Activated CD8-positive, alpha-beta memory T cell treated with anti-CD3 and anti-CD28 coated beads for 36 hours (primary cell): ENCODE data around the gene HCN3. TPM values are rescaled to one million over a fixed set of nuclear protein-coding genes. Genes with fewer than 3 reads are reported as not detected.
"Not testable (repeated sequence)": the region's sequence is repeated elsewhere in the genome, so short reads cannot be mapped to it uniquely, and the experiment has no call there.

Experiments
- CTCF ChIA-PET: fragments of 350-600 bp; sonication (Branson Sonifier 250); formaldehyde crosslinking; loops from one replicate; lab custom pipeline; 2021; ENCODE audit warnings: antibody characterized with exemption; lab: Charles Lee
- POLR2A ChIA-PET: fragments of 350-600 bp; sonication (Branson Sonifier 250); formaldehyde crosslinking; loops from one replicate; lab custom pipeline; 2021; ENCODE audit warnings: antibody characterized with exemption; lab: Charles Lee
- total RNA-seq, 2 experiments: library from RNA; stranded (reverse); gene quantifications; one replicate each; pipeline ENCODE4 v1.2.3, GENCODE V29; 2021

Gene HCN3
- 1 to 10 TPM; 3.4 to 3.7 TPM for total RNA-seq

DNA sequence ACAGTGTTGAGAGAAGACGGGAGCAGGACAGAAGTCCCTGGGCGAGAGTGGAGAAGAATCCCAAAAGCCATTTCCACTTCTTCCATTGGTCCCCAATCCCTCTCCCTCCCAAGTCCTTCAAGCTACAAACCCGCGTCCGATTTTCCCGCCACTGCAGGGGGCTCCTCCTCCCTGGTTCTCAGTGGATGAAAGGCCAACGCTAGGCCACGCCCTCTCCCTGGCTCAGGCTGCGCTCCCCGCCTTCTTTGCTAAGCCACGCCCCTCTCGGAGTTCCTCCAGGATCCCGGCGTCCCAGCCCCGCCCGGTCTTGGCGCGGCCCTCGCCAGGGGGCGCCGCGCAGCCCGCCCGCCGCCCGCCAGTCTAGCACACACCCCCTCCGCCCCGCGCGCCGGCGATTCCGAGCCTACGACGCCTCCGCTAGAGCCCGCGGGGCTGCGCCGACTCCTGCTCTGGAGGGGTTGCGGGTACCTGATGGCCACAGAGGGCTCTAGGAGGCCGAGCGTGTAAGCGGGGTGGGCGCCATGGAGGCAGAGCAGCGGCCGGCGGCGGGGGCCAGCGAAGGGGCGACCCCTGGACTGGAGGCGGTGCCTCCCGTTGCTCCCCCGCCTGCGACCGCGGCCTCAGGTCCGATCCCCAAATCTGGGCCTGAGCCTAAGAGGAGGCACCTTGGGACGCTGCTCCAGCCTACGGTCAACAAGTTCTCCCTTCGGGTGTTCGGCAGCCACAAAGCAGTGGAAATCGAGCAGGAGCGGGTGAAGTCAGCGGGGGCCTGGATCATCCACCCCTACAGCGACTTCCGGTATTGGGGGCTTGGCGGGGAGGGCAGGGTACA is at the start of gene HCN3:
HCN3 (plus strand) TSS at position 394 of the 832 bp plus-strand sequence; CDS start at position 522, 128 bp downstream.
- ChIA-PET POLR2A (interaction anchor here (0.7 kb wide), 1 partner anchor 16 kb away, joined by 6 read pairs; no protein-coding TSS in a partner anchor), CTCF (interaction anchor here (0.6 to 3.4 kb wide), 11 partner anchors 13 to 286 kb away, joined by 3 to 13 read pairs (median 5); partner anchors contain the start of genes ASH1L and SCAMP3)

DNA sequence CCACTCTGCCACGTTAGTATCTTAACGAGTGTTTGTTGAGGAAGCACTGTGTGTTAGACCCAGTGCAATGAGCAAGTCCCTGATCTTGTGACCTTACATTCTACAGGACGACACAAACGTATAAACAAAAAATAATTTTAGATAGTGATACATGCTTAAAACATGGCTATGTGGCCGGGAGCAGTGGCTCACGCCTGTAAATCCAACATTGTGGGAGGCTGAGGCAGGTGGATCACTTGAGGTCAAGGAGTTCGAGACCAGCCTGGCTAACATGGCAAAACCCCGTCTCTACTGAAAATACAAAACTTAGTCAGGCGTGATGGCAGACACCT is 49.2 kb upstream of the HCN3 start:
- POLR2A ChIA-PET: interaction anchor here (2.4 to 2.9 kb wide), 2 partner anchors 16 to 34 kb away, joined by 8 to 9 read pairs; no protein-coding TSS in a partner anchor

DNA sequence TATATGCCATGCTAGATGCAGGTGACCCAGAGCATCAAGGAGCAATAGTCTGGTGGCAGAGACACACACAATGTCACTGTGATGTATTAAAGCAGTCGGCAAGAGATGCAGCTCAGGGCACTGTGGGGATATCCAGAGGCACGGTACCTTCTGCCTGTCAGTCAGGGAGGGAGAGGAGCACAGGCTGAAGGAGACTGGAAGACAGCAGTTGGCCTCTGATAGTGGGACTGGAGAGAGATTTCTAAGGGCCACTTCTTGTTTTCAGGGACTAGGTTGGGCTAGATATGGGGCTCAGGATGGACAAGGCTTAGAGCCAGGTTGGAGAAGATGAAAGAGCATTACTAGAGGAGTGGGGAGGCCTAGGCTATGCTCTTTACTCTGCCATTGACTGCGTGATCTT is 46.0 kb upstream of the HCN3 start:
- CTCF ChIA-PET, POLR2A ChIA-PET: not testable (repeated sequence)

More for the DNA sequence above, 49.2 kb upstream of the HCN3 start:
- CTCF ChIA-PET: interaction anchor here (0.8 to 2.2 kb wide), 7 partner anchors 15 to 142 kb away, joined by 3 to 9 read pairs (median 4); partner anchors contain the start of genes KRTCAP2, MTX1 and THBS3

DNA sequence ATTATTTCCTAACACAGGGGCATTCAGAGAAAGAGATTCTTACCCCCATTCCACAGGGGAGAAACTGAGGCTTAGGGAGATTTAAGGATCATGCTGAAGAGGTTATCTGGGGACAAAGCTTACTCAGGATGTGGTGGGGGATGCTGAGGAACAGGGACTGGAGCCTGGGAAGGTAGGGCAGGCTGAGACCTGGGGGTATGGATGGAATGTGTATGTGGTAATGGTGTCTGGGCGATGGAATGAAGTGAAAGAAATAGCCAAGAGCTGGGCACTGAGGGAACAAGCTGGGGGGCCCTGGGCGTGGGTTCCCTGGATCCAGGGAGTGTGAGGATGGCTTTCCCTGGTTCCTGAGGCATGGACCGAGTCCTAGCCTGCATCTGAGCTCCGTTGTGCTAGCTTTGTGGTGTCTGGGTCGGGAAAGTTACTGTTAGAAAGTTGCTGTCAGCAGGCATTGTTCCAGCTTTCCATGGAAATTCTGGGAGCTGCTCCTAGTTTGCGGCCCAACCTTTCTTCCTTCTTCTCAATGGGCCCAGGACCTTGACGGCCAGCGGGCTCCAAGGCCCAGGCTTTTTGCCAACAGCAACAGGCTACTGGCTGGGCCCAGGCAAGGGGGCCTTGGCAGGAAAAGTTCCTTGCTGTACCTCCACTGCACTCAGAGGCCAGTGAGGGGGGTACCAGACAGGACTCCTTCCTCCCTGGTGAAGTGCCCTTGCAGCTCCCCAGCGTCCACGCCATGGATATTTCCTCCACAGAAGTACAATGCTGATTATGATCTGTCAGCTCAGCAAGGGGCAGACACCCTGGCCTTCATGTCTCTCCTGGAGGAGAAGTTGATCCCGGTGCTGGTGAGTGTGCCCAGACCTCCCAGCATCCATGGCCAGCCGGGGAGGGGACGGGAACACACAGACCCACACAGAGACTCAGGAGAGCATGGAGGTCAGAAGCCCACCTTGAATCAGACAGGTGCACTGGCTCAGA is 45.0 kb upstream of the HCN3 start:
- CTCF ChIA-PET, POLR2A ChIA-PET: not testable (repeated sequence)

DNA sequence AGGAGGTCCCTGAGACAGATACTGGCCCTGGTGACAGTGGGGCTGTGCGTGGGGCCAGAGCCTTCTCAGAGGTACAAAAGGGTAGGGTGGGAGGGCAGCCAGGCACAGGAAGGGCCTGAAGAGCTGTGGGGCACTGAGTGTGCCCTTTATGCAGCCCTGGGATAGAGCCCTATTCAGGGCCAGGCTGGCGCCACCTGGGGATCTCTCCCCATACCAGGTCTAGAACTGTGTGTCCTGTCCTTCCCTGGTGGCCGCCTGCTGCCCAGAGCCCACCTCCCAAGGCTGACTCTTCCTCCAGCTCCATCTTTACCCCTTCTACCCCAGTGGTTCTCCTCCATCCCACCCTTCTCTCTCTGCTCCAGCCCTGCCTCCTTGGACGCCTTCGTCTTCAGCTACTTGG is 43.8 kb upstream of the HCN3 start:
- CTCF ChIA-PET, POLR2A ChIA-PET: not testable (repeated sequence)

DNA sequence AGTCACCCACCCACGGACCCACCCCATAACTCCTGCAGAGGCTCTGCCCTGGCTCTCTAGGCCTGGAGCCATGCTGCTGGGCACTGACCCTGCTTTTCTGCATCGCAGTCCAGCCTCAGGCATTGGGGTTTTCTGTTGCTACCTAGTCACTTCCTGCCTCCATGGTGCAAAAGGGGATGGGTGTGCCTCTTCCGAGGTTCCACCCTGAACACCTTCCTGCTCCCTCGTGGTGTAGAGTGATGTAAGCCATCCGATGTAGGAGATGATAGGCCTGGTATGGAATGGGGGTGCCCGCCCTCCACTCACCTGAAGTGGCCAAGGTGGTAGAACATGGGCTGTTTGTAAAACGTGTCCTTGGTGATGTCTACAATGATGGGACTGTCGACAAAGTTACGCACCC is 41.9 kb upstream of the HCN3 start:
- POLR2A ChIA-PET, CTCF ChIA-PET: not testable (repeated sequence)

DNA sequence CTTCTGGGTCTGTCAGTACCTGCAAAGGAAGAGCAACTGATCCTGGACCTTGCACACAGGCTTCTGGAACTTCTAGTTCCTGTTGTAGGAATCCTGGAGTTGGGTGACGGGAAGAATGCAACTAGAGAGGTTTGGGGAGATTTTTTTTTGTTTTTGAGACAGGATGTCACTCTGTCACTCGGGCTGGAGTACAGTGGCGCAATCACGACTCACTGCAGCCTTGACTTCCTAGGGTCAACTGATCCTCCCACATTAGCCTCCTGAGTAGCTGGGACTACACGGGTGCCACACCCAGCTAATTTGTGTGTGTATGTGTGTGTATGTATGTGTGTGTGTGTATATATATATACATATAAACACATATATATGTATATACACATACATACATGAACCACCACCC is 40.8 kb upstream of the HCN3 start:
- POLR2A ChIA-PET: no interaction called here
- CTCF ChIA-PET: interaction anchor here (0.9 kb wide), 1 partner anchor 15 kb away, joined by 3 read pairs; no protein-coding TSS in a partner anchor

DNA sequence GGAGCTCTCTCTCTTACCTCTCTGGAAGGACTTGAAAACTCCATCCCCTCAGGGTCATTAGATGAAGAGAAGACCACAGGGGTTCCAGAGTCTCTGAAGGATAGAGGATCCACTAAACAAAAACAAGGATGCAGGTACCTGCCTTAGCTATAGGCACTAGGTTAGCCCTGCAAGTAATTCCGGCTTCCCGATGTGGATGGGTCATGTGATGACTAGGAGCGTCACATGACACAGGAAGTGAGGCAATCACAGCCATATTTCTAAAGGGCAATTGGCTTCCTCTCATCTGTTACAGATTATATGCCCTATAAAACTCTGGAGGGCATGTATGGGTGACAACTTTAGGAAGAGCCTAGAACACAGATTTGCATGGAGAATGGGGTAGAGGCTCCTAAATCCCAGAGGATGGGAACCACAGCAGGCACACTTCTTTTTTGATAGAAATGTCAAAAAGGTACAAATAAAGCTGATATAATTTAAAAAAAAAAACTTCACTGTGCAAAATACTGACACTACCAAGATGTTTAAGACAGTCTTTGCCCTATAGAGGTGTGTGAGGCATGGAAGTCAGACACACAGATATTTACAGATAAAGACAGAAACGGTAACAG is 36.1 kb upstream of the HCN3 start:
- CTCF ChIA-PET: interaction anchor here (0.6 to 3.2 kb wide), 5 partner anchors 10 to 112 kb away, joined by 3 to 18 read pairs (median 5); partner anchors contain the start of gene KRTCAP2
- POLR2A ChIA-PET: interaction anchor here (0.6 to 1.5 kb wide), 2 partner anchors 14 to 21 kb away, joined by 3 to 4 read pairs; partner anchors contain the start of gene SCAMP3

DNA sequence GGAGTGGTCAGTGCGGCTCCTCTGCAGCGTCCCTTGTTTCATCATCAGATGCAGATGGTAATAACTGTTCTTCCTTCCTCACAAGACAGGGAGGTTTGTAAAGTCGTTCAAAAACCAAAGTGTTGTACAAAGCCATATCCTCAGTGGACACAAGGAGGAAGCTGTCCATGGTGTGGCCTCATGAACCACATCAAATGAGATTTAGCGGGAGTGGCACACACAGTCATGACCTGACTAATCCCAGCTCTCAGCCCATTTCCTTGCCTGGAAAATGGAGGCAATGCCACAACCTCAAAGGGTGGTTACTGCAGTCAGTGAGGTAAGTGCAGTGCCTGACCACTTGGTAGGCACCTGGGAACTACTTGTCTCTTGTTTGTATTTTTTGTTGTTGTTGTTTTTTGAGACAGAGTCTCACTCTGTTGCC is 35.4 kb upstream of the HCN3 start:
- CTCF ChIA-PET: interaction anchor here (0.6 to 3.2 kb wide), 5 partner anchors 9 to 113 kb away, joined by 3 to 18 read pairs (median 5); partner anchors contain the start of gene KRTCAP2
- POLR2A ChIA-PET: interaction anchor here (1.5 kb wide), 1 partner anchor 20 kb away, joined by 4 read pairs; the partner anchor contains the start of gene SCAMP3

DNA sequence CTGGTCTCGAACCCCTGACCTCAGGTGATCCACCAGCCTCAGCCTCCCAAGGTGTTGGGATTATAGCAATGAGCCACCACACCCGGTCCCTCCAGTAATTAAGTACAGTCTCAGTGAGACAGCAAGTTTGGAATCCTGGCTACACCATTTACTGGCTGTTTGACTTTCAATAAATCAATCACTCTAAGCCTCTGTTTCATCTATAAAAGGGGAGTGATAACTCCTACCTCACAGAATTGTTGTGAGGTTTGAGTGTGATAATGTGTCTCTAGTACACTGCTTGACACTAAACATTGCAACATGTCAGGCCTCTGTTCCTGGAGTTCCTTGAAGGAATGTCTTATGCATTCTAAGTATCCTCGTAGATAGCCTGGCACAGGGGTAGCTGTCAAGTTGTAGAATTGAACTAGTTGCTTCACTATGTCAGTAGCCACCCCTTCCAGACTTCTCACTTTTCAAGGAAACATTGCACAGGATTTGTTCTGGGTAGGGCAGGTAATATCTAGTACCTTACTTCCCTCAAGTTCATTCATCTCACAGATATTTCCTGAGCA is 34.4 kb upstream of the HCN3 start:
- ChIA-PET CTCF (interaction anchor here (0.6 to 3.2 kb wide), 3 partner anchors 8 to 65 kb away, joined by 3 to 18 read pairs (median 6); no protein-coding TSS in a partner anchor), POLR2A (interaction anchor here (0.7 to 1.9 kb wide), 3 partner anchors 12 to 70 kb away, joined by 3 to 8 read pairs (median 4); partner anchors contain the start of gene ENTREP3)

DNA sequence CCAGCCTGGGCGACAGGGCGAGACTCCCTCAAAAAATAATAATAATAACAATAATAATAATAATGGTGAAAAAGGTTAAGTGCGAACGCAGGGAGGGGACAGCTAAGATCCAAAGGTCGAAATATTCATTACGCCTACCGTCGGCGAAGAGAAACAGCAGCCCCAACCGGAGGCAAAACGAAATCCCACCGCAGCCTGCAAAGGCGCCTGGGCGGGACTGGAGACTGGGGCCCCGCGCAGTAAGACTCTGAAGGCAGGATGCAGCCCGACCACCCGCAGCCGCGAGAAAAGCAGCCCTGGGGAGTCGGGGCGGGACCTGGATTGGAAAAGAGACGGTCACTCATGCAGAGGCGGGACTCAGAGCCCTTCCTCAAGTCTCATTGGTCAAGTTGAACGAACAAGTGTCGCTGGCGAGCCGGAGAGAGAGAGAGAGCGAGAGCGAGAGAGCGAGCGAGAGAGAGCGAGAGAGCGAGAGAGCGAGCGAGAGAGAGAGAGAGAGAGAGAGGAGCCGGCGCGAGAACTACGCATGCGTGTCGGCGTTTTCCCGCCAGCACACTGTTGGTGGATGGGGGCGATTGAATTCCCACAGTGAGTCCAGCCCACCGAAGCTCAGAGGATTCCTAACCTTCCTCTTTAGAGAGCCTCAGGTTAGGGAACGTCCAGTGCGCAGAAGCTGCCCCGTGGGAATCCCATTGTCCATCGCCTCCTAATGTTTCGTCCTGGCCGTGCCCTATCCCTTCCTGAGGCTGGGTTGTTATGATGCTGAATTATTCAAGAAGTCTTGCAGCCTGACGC is 32.7 kb upstream of the HCN3 start:
- POLR2A ChIA-PET: interaction anchor here (0.7 to 1.9 kb wide), 8 partner anchors 11 to 672 kb away, joined by 3 to 8 read pairs (median 3); partner anchors contain the start of gene ENTREP3
- CTCF ChIA-PET: interaction anchor here (0.6 to 1.6 kb wide), 6 partner anchors 18 to 153 kb away, joined by 3 to 5 read pairs (median 4); partner anchors contain the start of genes FDPS and KRTCAP2

DNA sequence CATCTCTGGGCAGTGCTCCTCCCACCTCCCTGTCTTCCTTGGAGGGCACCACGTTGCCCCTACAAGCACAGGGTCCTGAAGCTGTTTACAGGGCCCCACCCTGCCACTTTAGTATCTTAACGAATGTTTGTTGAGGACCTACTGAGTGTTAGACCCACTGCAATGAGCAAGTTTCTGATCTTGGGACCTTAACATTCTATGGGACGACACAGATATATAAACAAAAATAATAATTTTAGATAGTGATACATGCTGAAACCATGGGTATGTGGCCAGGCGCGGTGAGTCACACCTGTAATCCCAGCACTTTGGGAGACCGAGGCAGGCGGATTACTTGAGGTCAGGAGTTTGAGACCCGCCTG is 32.1 kb upstream of the HCN3 start:
- CTCF ChIA-PET: interaction anchor here (0.9 to 1.6 kb wide), 4 partner anchors 18 to 77 kb away, joined by 3 to 5 read pairs (median 4); partner anchors contain the start of genes FDPS and KRTCAP2

DNA sequence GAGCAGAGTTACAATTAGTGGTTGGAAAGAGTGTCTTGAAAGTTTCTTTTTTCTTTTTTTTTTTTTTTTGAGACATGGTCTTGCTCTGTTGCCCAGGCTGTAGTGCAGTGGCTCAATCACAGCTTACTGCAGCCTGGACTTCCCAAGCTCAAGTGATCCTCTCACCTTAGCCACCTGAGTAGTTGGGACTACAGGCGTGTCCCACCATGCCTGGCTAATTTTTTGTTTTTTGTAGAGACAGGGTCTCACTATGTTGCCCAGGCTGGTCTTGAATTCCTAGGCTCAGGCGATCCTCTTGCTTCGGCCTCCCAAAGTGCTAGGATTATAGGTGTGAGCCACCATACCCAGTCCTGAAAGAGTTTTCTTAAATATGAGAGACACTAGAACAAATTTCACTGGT is 30.5 kb upstream of the HCN3 start:
- CTCF ChIA-PET: interaction anchor here (1.8 kb wide), 1 partner anchor 39 kb away, joined by 7 read pairs; the partner anchor contains the start of gene THBS3
- POLR2A ChIA-PET: not testable (repeated sequence)

More for the DNA sequence above, 32.1 kb upstream of the HCN3 start:
- POLR2A ChIA-PET: interaction anchor here (0.7 to 1.5 kb wide), 3 partner anchors 38 to 672 kb away, joined by 3 to 4 read pairs (median 4); no protein-coding TSS in a partner anchor

DNA sequence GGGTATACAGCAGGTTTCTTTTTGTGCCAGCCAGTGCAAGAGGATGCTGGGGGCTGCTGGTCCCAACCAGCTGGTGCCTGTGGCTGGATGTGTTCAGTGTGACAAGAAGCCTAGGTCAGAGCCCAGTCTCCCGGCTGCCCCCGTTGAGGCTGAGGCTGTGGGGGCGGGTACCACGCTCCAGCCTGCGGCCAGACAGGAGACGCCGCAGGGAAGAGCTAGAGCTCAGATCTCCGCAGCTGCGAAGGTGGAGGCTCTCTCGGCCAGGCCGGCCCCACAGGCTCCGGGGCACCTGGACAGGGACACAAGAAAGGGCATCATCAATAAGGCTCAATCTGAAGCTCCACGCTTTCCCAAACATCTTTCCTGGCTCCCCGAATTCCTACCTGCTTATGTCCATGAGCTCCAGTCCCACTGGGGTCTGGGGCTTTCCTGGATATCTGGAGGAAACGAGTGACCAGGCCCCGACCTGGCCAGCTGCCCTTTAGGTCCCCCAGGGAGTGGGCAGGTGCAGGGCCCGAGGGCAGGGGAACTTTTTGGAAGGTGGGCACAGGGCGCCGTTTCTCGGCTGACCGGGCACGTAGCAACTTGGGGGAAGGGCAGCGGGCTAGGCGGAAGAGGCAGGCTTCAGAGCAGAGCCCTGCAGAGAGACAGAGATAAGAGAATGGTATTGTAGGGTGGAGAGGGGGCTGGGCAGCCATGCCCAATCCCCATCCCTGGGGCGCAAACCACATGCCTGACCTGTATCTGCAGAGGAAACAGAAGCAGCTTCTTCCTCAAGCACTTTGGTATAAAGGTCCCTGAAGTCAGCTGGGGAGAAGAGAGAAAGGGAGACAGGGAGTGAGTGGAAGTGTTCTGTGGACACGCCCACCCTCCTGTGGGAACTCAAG is 29.4 kb upstream of the HCN3 start:
- ChIA-PET POLR2A (interaction anchor here (0.7 kb wide), 1 partner anchor 141 kb away, joined by 3 read pairs; no protein-coding TSS in a partner anchor), CTCF (interaction anchor here (0.6 to 1.8 kb wide), 2 partner anchors 40 to 183 kb away, joined by 6 to 7 read pairs; partner anchors contain the start of gene THBS3)

DNA sequence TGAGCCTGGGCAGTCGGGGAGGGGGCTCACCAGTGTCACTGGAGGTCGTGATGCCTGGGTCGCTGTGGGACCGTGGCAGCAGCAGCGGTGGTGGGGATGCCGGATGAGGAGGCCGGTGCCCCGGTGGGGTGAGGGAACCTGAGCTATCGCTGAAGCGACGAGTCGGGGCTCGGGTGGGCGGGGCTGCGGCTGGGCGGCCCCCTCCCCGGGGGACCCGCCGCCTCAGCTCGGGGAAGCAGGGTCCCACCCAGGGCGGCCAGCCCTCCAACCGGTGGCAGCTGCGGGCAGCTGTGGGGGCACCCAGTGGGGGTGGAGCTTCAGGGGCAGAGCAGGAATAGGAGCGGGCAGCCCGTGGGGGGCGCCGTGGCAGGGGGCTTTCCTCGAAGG is 27.0 kb upstream of the HCN3 start:
- CTCF ChIA-PET: interaction anchor here (0.8 to 4.5 kb wide), 35 partner anchors 8 to 351 kb away, joined by 3 to 65 read pairs (median 5); partner anchors contain the start of genes CLK2, FDPS, HCN3 and MTX1
- POLR2A ChIA-PET: interaction anchor here (1.7 kb wide), 1 partner anchor 23 kb away, joined by 5 read pairs; the partner anchor contains the start of gene CLK2
